Caki2 (cell line): ENCODE results near the gene MINAR1. TPM values are rescaled to one million over a fixed set of nuclear protein-coding genes. Genes with fewer than 3 reads are reported as not detected.
"Not testable (repeated sequence)": the region's sequence is repeated elsewhere in the genome, so short reads cannot be mapped to it uniquely, and the experiment has no call there.

Experiments used
- DNase-seq: peaks from one replicate; pipeline ENCODE4 v3.0.0-alpha.2; 2015; ENCODE audit warnings: low read depth
- in situ Hi-C: cut with HindIII; loops from 2 replicates; pipeline ENCODE4 v1.10.0; 2016; ENCODE audit warnings: low sequenced_read_pairs, low pct_unique_long_range_greater_than_20kb, mixed read lengths
- total RNA-seq: library from RNA; depleted of rRNA; stranded (reverse); fragments of >200 nt; shearing (Covaris generic); gene quantifications from 2 replicates; pipeline ENCODE4 v1.2.3, GENCODE V29; 2014; ENCODE audit warnings: low replicate concordance; rRNA removed

The MINAR1 gene
- total RNA-seq = 0.51 and 1.3 TPM in 2 replicates

GRCh38 chr15:79431636-79432344 lies at the start of gene MINAR1:
TSS of gene MINAR1 (plus strand) at chr15:79432336. CDS start at chr15:79456148, 23,812 bp downstream.
- in situ Hi-C loops = no loop called here
- DNase-seq = no peak

GRCh38 chr15:79394231-79394630 lies 37.9 kb upstream of the MINAR1 start:
- in situ Hi-C loops = no loop called here
- no peak for DNase-seq

- in situ Hi-C loops = no loop called here
- DNase-seq = no peak
Observed at GRCh38 chr15:79396850-79397249, 35.3 kb upstream of the MINAR1 start.

- in situ Hi-C loops = no loop called here
- DNase-seq = no peak
Observed at GRCh38 chr15:79397269-79397910, 34.7 kb upstream of the MINAR1 start.

- DNase-seq = no peak
- in situ Hi-C loops = no loop called here
Observed at GRCh38 chr15:79399606-79400005, 32.5 kb upstream of the MINAR1 start.

GRCh38 chr15:79400650-79401049 lies 31.5 kb upstream of the MINAR1 start:
- in situ Hi-C loops = no loop called here
- no peak for DNase-seq

DNA sequence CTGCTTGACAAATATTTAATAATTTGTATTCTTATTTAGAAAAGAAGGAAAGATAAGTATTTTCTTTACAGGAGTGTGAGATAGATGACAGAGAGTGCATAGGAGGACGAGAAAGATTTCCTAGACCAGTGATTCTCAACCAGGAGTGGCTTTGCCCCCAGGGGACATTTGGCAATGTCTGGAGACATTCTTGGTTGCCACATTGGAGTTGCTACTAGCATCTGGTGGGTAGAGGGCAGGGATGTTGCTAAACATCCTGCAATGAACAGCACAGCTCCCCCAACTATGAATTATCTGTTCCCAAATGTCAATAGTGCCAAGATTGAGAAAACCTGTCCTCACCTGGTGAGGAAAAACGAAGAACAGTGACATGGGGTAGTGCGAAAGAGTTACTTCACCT lies 30.8 kb upstream of the MINAR1 start:
- no peak for DNase-seq
- in situ Hi-C loops = no loop called here

- DNase-seq = no peak
Observed at GRCh38 chr15:79402136-79402535, 30.0 kb upstream of the MINAR1 start.

DNA sequence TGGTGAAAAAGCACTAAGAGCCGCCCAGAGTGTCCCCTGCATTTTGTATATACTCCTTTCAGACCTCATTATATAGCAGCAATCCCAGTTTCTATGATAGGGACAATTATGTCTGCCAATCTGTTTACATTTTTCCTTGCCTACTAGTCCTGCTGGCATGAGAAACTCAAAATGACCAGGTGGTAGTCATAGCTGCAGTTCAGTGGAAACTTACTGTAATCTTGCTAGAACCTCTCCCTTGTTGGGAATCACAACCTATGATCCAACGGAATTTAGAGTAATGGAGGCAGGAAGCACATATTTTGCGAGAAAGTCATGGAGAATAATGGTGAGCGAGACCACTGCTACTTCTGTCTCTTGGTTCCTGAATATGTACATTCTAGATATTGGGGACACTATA lies 28.6 kb upstream of the MINAR1 start:
- no peak for DNase-seq
- in situ Hi-C loops = no loop called here

More at GRCh38 chr15:79402136-79402535, 30.0 kb upstream of the MINAR1 start:
- in situ Hi-C loops = no loop called here

- no peak for DNase-seq
- in situ Hi-C loops = no loop called here
Observed at GRCh38 chr15:79406210-79406609, 25.9 kb upstream of the MINAR1 start.

GRCh38 chr15:79408041-79408440 lies 24.1 kb upstream of the MINAR1 start:
- DNase-seq = no peak
- in situ Hi-C loops = no loop called here

- in situ Hi-C loops = no loop called here
- no peak for DNase-seq
Observed at GRCh38 chr15:79410237-79410636, 21.9 kb upstream of the MINAR1 start.

- in situ Hi-C loops = no loop called here
- no peak for DNase-seq
Observed at GRCh38 chr15:79412010-79412409, 20.1 kb upstream of the MINAR1 start.

- no peak for DNase-seq
- in situ Hi-C loops = no loop called here
Observed at GRCh38 chr15:79412429-79412828, 19.7 kb upstream of the MINAR1 start.

- in situ Hi-C loops = no loop called here
Observed at GRCh38 chr15:79416876-79417275, 15.3 kb upstream of the MINAR1 start.

GRCh38 chr15:79418693-79419279 lies 13.3 kb upstream of the MINAR1 start:
- no peak for DNase-seq
- in situ Hi-C loops = no loop called here

More at GRCh38 chr15:79416876-79417275, 15.3 kb upstream of the MINAR1 start:
- DNase-seq = no peak

DNA sequence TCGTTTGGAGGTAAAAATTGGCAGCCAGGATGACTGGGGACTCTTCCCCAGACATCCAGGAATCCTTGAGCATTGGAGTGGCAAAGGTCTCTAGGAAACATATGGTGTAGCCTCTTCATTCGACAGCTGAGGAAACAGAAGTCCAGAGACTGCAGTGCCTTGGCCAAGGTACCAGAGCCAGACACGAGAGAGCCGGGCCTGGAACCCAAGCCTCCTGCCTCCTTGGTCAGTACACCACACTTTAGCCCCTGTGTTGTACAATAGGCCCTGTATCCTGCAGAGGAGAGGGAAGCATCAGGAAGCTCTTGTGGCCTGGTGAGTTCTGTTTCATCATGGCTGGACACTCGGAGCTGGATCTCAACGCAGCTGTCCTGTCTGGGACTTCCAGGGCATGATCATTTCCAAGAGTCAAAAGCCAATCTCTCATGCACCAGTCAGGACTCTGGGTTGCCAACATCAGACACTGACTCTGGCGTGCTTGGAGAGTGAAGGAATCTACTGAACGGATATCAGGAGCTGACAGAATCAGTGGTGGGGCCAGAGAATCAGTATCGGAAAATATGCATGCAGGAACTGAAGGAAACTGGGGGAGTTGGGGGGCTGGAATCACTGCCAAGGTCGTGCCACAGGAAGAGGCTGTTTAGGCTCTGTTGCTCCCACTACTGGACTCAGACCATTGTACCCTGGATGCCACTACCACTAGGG lies 6.4 kb upstream of the MINAR1 start:
- in situ Hi-C loops = no loop called here
- DNase-seq = no peak

- DNase-seq, in situ Hi-C loops: not testable (repeated sequence)
Observed at GRCh38 chr15:79426899-79427298, 5.2 kb upstream of the MINAR1 start.
